ENCODE data around the gene DLK2. TPM values are rescaled to one million over a fixed set of nuclear protein-coding genes. Genes with fewer than 3 reads are reported as not detected.
"Not testable (repeated sequence)": the region's sequence is repeated elsewhere in the genome, so short reads cannot be mapped to it uniquely, and the experiment has no call there.

DLK2 gene
- total RNA-seq, 2 experiments from 2014 or later: not detected

GRCh38 chr6:43502666-43503065 lies 47.3 kb upstream of the DLK2 start:
- no peaks in the 10 kb centered on the region for H3K9me3 ChIP-seq (ENCODE audit: low read length)
- no peaks in the 10 kb centered on the region for H3K9me2 ChIP-seq (ENCODE audit: insufficient read depth, low read length)
- ChIA-PET CTCF (ENCODE audit: unreplicated experiment) (no interaction called here), POLR2A (interaction anchor here (0.9 kb wide), 1 partner anchor 50 kb away, joined by 3 read pairs; no protein-coding TSS in a partner anchor)
- no peak overlapping the region for H3K4me2 ChIP-seq (ENCODE audit: low read length)
- H3K36me3 ChIP-seq (ENCODE audit: insufficient read depth, low read length): peaks cover 61% of the 10 kb centered on the region
- DNase-seq (ENCODE audit: low spot score): no peak
- H3K27ac ChIP-seq (ENCODE audit: low read depth, low read length, poor library complexity, severe bottlenecking): no peak overlapping the region
- no peak overlapping the region for H2AFZ ChIP-seq (ENCODE audit: low read length)
- H4K20me1 ChIP-seq (ENCODE audit: insufficient read depth, low read length): no peaks in the 10 kb centered on the region
- H3K4me1 ChIP-seq (ENCODE audit: insufficient read depth, low read length, poor library complexity, severe bottlenecking): no peaks in the 10 kb centered on the region
- BruUV-seq (replicated peaks): no TSS peak
- H3K79me2 ChIP-seq (ENCODE audit: insufficient read depth, low read depth, low read length): no peaks in the 10 kb centered on the region
- intact Hi-C loops (cut with micrococcal nuclease; ENCODE audit: unreplicated experiment): loop anchor here (10.0 kb wide), 1 partner anchor 428 kb away; the partner anchor contains the start of gene PTK7
- no peak for TF ChIP-seq EZH2phosphoT487 (IDR thresholded peaks at IDR 0.05; ENCODE audit: borderline replicate concordance, low read depth, low read length)
- no peak for TF ChIP-seq CTCF (conservative IDR thresholded peaks at IDR 0.05; ENCODE audit: low read length)
- no peak overlapping the region for H3K4me3 ChIP-seq (ENCODE audit: low read depth, low read length, poor library complexity, severe bottlenecking)

- intact Hi-C loops (cut with micrococcal nuclease; ENCODE audit: unreplicated experiment): loop anchor here (10.0 kb wide), 1 partner anchor 426 kb away; the partner anchor contains the start of gene PTK7
- H2AFZ ChIP-seq (ENCODE audit: low read length): no peak overlapping the region
- H3K4me2 ChIP-seq (ENCODE audit: low read length): no peak overlapping the region
- CTCF ChIA-PET (ENCODE audit: unreplicated experiment): interaction anchor here (0.6 kb wide), 1 partner anchor 266 kb away, joined by 8 read pairs; no protein-coding TSS in a partner anchor
- H3K36me3 ChIP-seq (ENCODE audit: insufficient read depth, low read length): peaks cover 59% of the 10 kb centered on the region
- no peaks in the 10 kb centered on the region for H4K20me1 ChIP-seq (ENCODE audit: insufficient read depth, low read length)
- DNase-seq (ENCODE audit: low spot score): no peak
- H3K9me2 ChIP-seq (ENCODE audit: insufficient read depth, low read length): no peaks in the 10 kb centered on the region
- no peaks in the 10 kb centered on the region for H3K79me2 ChIP-seq (ENCODE audit: insufficient read depth, low read depth, low read length)
- no peak overlapping the region for H3K27ac ChIP-seq (ENCODE audit: low read depth, low read length, poor library complexity, severe bottlenecking)
- POLR2A ChIA-PET: interaction anchor here (0.6 to 0.7 kb wide), 2 partner anchors 70 to 245 kb away, joined by 3 read pairs; no protein-coding TSS in a partner anchor
- no peaks in the 10 kb centered on the region for H3K9me3 ChIP-seq (ENCODE audit: low read length)
- TF ChIP-seq EZH2phosphoT487 (IDR thresholded peaks at IDR 0.05; ENCODE audit: borderline replicate concordance, low read depth, low read length) (no peak), CTCF (conservative IDR thresholded peaks at IDR 0.05; ENCODE audit: low read length) (no peak)
- H3K4me3 ChIP-seq (ENCODE audit: low read depth, low read length, poor library complexity, severe bottlenecking): no peak overlapping the region
- BruUV-seq (replicated peaks): no TSS peak
- no peaks in the 10 kb centered on the region for H3K4me1 ChIP-seq (ENCODE audit: insufficient read depth, low read length, poor library complexity, severe bottlenecking)
These were observed 45.6 kb upstream of the DLK2 start for GRCh38 chr6:43500921-43501320.

GRCh38 chr6:43499028-43499815 lies 43.9 kb upstream of the DLK2 start:
- intact Hi-C loops (cut with micrococcal nuclease; ENCODE audit: unreplicated experiment): no loop called here
- no peak overlapping the region for H3K4me2 ChIP-seq (ENCODE audit: low read length)
- POLR2A ChIA-PET: interaction anchor here (0.6 kb wide), 1 partner anchor 275 kb away, joined by 5 read pairs; no protein-coding TSS in a partner anchor
- no peak overlapping the region for H2AFZ ChIP-seq (ENCODE audit: low read length)
- DNase-seq (ENCODE audit: low spot score): no peak
- H4K20me1 ChIP-seq (ENCODE audit: insufficient read depth, low read length): no peaks in the 10 kb centered on the region
- CTCF ChIA-PET (ENCODE audit: unreplicated experiment): no interaction called here
- no peaks in the 10 kb centered on the region for H3K4me1 ChIP-seq (ENCODE audit: insufficient read depth, low read length, poor library complexity, severe bottlenecking)
- no peak for TF ChIP-seq CTCF (conservative IDR thresholded peaks at IDR 0.05; ENCODE audit: low read length)
- no peak for TF ChIP-seq EZH2phosphoT487 (IDR thresholded peaks at IDR 0.05; ENCODE audit: borderline replicate concordance, low read depth, low read length)
- H3K36me3 ChIP-seq (ENCODE audit: insufficient read depth, low read length): peaks cover 43% of the 10 kb centered on the region
- no peak overlapping the region for H3K4me3 ChIP-seq (ENCODE audit: low read depth, low read length, poor library complexity, severe bottlenecking)
- H3K27ac ChIP-seq (ENCODE audit: low read depth, low read length, poor library complexity, severe bottlenecking): no peak overlapping the region
- H3K79me2 ChIP-seq (ENCODE audit: insufficient read depth, low read depth, low read length): no peaks in the 10 kb centered on the region
- no peaks in the 10 kb centered on the region for H3K9me3 ChIP-seq (ENCODE audit: low read length)
- BruUV-seq (replicated peaks): no TSS peak
- no peaks in the 10 kb centered on the region for H3K9me2 ChIP-seq (ENCODE audit: insufficient read depth, low read length)

GRCh38 chr6:43498291-43498690 lies 42.9 kb upstream of the DLK2 start:
- peaks cover 37% of the 10 kb centered on the region for H3K36me3 ChIP-seq (ENCODE audit: insufficient read depth, low read length)
- CTCF ChIA-PET (ENCODE audit: unreplicated experiment); H3K4me1 ChIP-seq (ENCODE audit: insufficient read depth, low read length, poor library complexity, severe bottlenecking); BruUV-seq (replicated peaks); H4K20me1 ChIP-seq (ENCODE audit: insufficient read depth, low read length); H3K9me2 ChIP-seq (ENCODE audit: insufficient read depth, low read length); H3K9me3 ChIP-seq (ENCODE audit: low read length); H3K79me2 ChIP-seq (ENCODE audit: insufficient read depth, low read depth, low read length); H3K4me3 ChIP-seq (ENCODE audit: low read depth, low read length, poor library complexity, severe bottlenecking); H3K4me2 ChIP-seq (ENCODE audit: low read length); H2AFZ ChIP-seq (ENCODE audit: low read length); intact Hi-C loops (cut with micrococcal nuclease; ENCODE audit: unreplicated experiment); H3K27ac ChIP-seq (ENCODE audit: low read depth, low read length, poor library complexity, severe bottlenecking); DNase-seq (ENCODE audit: low spot score): not testable (repeated sequence)
- POLR2A ChIA-PET: interaction anchor here (0.7 to 0.8 kb wide), 2 partner anchors 18 to 53 kb away, joined by 3 read pairs; partner anchors contain the start of gene YIPF3

Data from OCI-LY7 (cell line).